Stimulated activated CD4-positive, alpha-beta T cell treated with anti-CD3 and anti-CD28 coated beads, Interleukin-4, amount 100 ng/mL, for 48 hours (primary cell): ENCODE measurements around the gene CHRDL2.

ENCODE experiments used
- DNase-seq, 2 donors: peaks; one replicate each; pipeline ENCODE4 v3.0.0-alpha.2; 2020; ENCODE audit warnings: low read depth in 2 of 2

Gene CHRDL2

DNA sequence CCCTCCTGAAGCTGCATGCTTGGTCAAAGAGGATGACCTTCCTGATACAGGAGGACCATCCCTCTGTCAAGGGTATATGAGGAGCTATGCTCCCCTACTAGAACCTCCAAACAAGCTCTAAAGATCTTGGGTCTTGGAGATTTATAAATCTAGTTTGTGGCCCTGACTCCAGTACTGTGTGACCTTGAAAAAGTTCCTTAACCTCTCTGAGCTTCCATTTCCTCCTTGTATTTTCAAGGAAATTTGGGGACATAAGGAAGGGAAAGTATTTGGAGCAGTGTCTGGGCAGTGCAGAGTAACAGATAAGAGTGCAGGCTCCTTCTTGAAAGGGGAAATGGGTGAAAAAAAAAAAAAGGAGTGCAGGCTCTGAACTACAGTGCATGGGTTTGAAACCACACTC is 45.9 kb downstream of the CHRDL2 start:
- DNase-seq, result no peak

- DNase-seq, result no peak
These were observed 46.6 kb downstream of the CHRDL2 start for GRCh38 chr11:74684661-74685060.

GRCh38 chr11:74683941-74684481 is 47.2 kb downstream of the CHRDL2 start:
- no peak for DNase-seq

- peak in 1 of 2 donors; percentile 3 for DNase-seq
These were observed 47.9 kb downstream of the CHRDL2 start for GRCh38 chr11:74683279-74683871.

DNA sequence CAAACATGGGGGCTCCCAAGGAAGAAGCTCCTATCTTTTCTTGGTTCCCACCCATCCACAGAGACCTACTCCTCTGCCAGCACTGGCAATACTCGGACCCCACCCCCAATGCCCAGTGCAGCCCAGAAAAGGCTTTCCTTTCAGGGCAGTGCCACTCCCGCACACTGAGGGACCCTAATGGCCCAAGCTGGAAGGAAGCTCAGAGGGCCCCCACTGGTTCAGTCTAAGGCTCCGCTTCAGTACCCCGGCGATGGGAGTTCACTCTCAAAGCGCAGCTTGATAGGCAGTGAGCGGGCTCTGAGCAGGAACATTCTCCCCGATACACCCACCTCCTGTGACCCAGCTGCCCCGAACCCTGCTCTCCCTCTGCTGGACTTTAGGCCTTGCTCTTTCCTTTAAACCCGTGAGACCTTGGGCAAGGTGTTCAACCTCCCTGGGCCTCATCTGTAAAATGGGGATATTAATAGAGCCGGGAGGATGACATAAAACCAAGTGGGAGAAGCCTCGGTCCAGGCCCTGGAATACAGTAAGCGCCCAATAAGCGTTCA is 48.4 kb downstream of the CHRDL2 start:
- no peak for DNase-seq

GRCh38 chr11:74681686-74682651 is 49.3 kb downstream of the CHRDL2 start:
- no peak for DNase-seq

GRCh38 chr11:74680703-74681531 is 50.3 kb downstream of the CHRDL2 start:
- DNase-seq, result no peak

GRCh38 chr11:74680035-74680671 is 51.1 kb downstream of the CHRDL2 start:
- DNase-seq, result no peak

- no peak for DNase-seq
These were observed 51.7 kb downstream of the CHRDL2 start for GRCh38 chr11:74679513-74679865.

GRCh38 chr11:74678591-74679512 is 52.4 kb downstream of the CHRDL2 start:
- no peak for DNase-seq

GRCh38 chr11:74678041-74678440 is 53.2 kb downstream of the CHRDL2 start:
- no peak for DNase-seq

- no peak for DNase-seq
These were observed 54.1 kb downstream of the CHRDL2 start for GRCh38 chr11:74677131-74677530.

- no peak for DNase-seq
These were observed 54.6 kb downstream of the CHRDL2 start for GRCh38 chr11:74676596-74676995.

- no peak for DNase-seq
These were observed 55.5 kb downstream of the CHRDL2 start for GRCh38 chr11:74675761-74676160.

DNA sequence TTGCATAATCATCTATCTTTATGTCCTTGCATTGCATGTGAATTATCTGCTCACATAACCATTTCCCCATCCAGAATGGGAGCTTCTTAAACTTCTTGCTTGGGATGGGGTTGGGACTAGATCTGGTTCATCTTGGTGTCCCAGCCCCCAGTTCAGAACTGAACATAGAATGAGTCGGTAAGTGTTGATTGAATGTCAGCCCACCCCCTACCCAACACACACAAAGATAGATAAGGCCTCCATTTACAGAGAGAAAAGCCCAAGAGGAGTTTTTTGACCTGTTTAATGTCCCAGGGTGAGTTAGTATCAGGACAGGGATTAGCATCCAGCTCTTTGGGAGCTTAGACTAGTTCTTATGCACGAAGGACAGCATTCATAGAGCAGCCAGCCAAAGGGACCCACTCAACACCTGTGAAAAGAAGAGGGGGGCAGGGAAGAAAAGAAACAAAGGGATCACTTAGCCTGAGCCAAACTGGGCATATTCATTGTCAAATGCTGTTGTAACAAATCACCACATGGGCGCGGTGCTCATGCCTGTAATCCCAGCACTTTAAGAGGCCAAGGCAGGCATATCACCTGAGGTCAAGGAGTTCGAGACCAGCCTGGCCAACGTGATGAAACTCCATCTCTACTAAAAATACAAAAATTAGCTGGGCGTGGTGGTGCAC is 57.4 kb downstream of the CHRDL2 start:
- DNase-seq, result no peak

GRCh38 chr11:74672956-74673692 is 58.1 kb downstream of the CHRDL2 start:
- no peak for DNase-seq

DNA sequence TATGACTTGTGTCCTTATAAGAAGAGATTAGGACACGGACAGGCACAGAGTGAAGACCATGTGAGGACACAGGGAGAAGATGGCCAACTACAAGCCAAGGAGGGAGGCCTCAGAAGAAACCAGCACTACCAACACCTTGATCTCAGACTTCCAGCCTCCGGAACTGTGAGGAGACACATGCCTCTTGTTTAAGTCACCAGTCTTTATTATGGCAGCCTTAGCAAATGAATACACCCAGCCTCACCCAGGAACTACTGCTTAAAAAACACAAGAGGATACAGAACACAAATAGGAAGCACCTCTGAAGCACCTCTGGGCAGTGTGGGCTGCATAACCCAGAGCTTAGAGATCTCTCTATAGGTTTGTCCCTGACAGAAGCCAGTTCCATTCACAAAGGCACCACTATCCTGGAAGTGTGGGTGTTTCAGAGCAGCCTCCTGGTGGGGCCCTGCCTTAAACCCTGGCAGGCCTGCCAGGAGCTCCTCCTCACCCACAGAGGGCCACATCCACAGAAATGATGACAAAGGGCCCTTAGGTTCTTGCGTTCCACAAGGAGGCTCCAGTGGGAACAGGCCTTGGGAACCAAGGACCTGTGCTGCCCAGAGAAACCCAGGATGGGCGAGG is 58.8 kb downstream of the CHRDL2 start:
- no peak for DNase-seq

GRCh38 chr11:74671520-74672196 is 59.6 kb downstream of the CHRDL2 start:
- DNase-seq, result no peak
